Neural progenitor cell (in vitro differentiated cells): Measurements from ENCODE around the gene CCDC73.

Experiments
- CTCF ChIP-seq: fragments of 200-600 bp; sonication (generic); IDR thresholded peaks from 2 replicates; pipeline ENCODE4 v1.5.1; 2017; ENCODE audit warnings: antibody characterized with exemption, mild to moderate bottlenecking
- EZH2phosphoT487 ChIP-seq: fragments of 200-600 bp; sonication (generic); IDR thresholded peaks from 2 replicates; pipeline ENCODE4 v1.6.1; 2017; ENCODE audit warnings: antibody characterized with exemption

GRCh38 chr11:32705309-32706033 is 89.0 kb downstream of the CCDC73 start:
- TF ChIP-seq CTCF (no peak), EZH2phosphoT487 (no peak)
